Transverse colon (tissue), 4 donors: Measurements from ENCODE around the gene SCLY. TPM values are rescaled to one million over a fixed set of nuclear protein-coding genes. Genes with fewer than 3 reads are reported as not detected.

Experiments used
- DNase-seq: peaks from one replicate; pipeline ENCODE4 v3.0.0-alpha.2; 2019
- H3K27ac ChIP-seq, 4 donors: fragments of 200-600 bp; sonication (generic); 2 replicates each; pipeline ENCODE4 v1.5.1; 2016 to 2018; ENCODE audit warnings: inconsistent platforms in 4 of 4
- H3K27me3 ChIP-seq: fragments of 200-600 bp; sonication (generic); 2 replicates; pipeline ENCODE4 v1.5.1; 2017; ENCODE audit warnings: inconsistent platforms
- H3K36me3 ChIP-seq, 4 donors: fragments of 200-600 bp; sonication (generic); 2 replicates each; pipeline ENCODE4 v1.5.1; 2017 to 2019; ENCODE audit warnings: inconsistent platforms in 4 of 4
- H3K4me1 ChIP-seq, 4 donors: fragments of 200-600 bp; sonication (generic); 2 replicates each; pipeline ENCODE4 v1.5.1; 2017 to 2020; ENCODE audit warnings: inconsistent platforms in 4 of 4
- H3K4me3 ChIP-seq, 4 donors: fragments of 200-600 bp; sonication (generic); 1 replicate in 1 of 4; 2 replicates in 3 of 4; pipeline versions ENCODE4 v1.5.1 to v1.6.1; 2017 to 2019; ENCODE audit warnings: inconsistent platforms in 4 of 4
- H3K9me3 ChIP-seq, 2 donors: fragments of 200-600 bp; sonication (generic); 2 replicates each; pipeline ENCODE4 v1.5.1; 2017 to 2019; ENCODE audit warnings: inconsistent platforms in 2 of 2
- CTCF ChIP-seq, 5 experiments: fragments of 200-600 bp in 3 of 5; fragments of 450-650 bp in 2 of 5; sonication (generic) in 3 of 5; IDR thresholded peaks; 1 replicate in 2 of 5; 2 replicates in 3 of 5; pipeline ENCODE4 v1.5.1; 2016 to 2017; ENCODE audit warnings: antibody characterized with exemption in 5 of 5, inconsistent platforms in 3 of 5, mild to moderate bottlenecking in 2 of 5, moderate library complexity in 1 of 5
- EP300 ChIP-seq: sonication (generic); formaldehyde crosslinking; IDR thresholded peaks from one replicate; pipeline ENCODE4 v1.6.1; 2017; ENCODE audit warnings: antibody characterized with exemption, low read depth
- POLR2A ChIP-seq: fragments of 450-650 bp; IDR thresholded peaks from one replicate; pipeline ENCODE4 v1.6.1; 2016; ENCODE audit warnings: antibody characterized with exemption, mild to moderate bottlenecking, moderate library complexity
- POLR2AphosphoS5 ChIP-seq, 3 donors: sonication (generic); formaldehyde crosslinking; IDR thresholded peaks; one replicate each; pipeline ENCODE4 v1.6.1; 2016; ENCODE audit warnings: antibody characterized with exemption in 3 of 3
- WGBS, 2 donors: methylation state at CpG; one replicate each; pipeline ENCODE4 v1.1.5; 2018; ENCODE audit warnings: low coverage in 1 of 2; 5-methylcytosine and 5-hydroxymethylcytosine counted together
- in situ Hi-C, 4 donors: fragments of 200-750 bp; cut with MboI; loops; one replicate each; pipeline versions ENCODE4 v1.15.0 to v1.15.1; 2017; ENCODE audit warnings: low sequenced_read_pairs in 3 of 4, low pct_ligation_motif_present in 1 of 4, low pct_unique_long_range_greater_than_20kb in 1 of 4
- intact Hi-C: fragments of 100-400 bp; cut with DNase I; formaldehyde crosslinking; loops from one replicate; pipeline ENCODE4 v1.15.1; 2023; ENCODE audit warnings: low total_unique reads
- small RNA-seq, 4 donors: library from RNA; depleted of rRNA; stranded (forward); fragments of <200 nt; gene quantifications; one replicate each; pipeline ENCODE3, GENCODE V24; 2016
- total RNA-seq, 4 donors: library from RNA; depleted of rRNA; stranded (reverse); fragments of >200 nt; gene quantifications; one replicate each; pipeline ENCODE4 v1.1.0, GENCODE V29; 2016

The SCLY gene
- total RNA-seq, 4 donors from 2014 or later = 9.4 to 24.3 (median 11.1) TPM

GRCh38 chr2:238146884-238147544, 86.2 kb downstream of the SCLY start:
- Histone ChIP-seq H3K36me3 (no peaks in the 10 kb centered on the region), H3K4me3 (no peak overlapping the region), H3K9me3 (no peaks in the 10 kb centered on the region), H3K4me1 (peaks cover 5 to 19% (median 18%) of the 10 kb centered on the region in 4 donors), H3K27ac (no peak overlapping the region), H3K27me3 (peaks cover 5% of the 10 kb centered on the region)
- DNase-seq = no peak
- in situ Hi-C loops = no loop called here
- intact Hi-C loops = loop anchor here (10.0 kb wide), 1 partner anchor 292 kb away; the partner anchor contains the start of gene RAMP1
- TF ChIP-seq POLR2A (no peak), POLR2AphosphoS5 (IDR thresholded peaks at IDR 0.05) (no peak), EP300 (no peak), CTCF (IDR thresholded peaks at IDR 0.05) (no peak)
- 76 to 84% methylated on average over 4 to 13 of the region's 13 CpGs for WGBS, 2 donors

- Histone ChIP-seq H3K9me3 (no peaks in the 10 kb centered on the region), H3K27ac (no peak overlapping the region), H3K36me3 (no peaks in the 10 kb centered on the region), H3K4me3 (no peak overlapping the region), H3K4me1 (no peaks in the 10 kb centered on the region), H3K27me3 (no peaks in the 10 kb centered on the region)
- TF ChIP-seq EP300 (no peak), CTCF (IDR thresholded peaks at IDR 0.05) (no peak)
- in situ Hi-C loops = no loop called here
- no peak for DNase-seq
- intact Hi-C loops = loop anchor here (10.0 kb wide), 1 partner anchor 294 kb away; the partner anchor contains the start of gene RAMP1
- 88 to 100% methylated on average over 1 to 14 of the region's 15 CpGs for WGBS, 2 donors
These were observed 88.2 kb downstream of the SCLY start for GRCh38 chr2:238148981-238149380.

Small RNAs within 50 kb of the gene (small RNA-seq; reads per million reads assigned to genes)
- gene RNU6-1333P = 0 reads per million in 4 donors

Other genes starting within 250 kb of the SCLY start
- gene RAMP1, start 201.4 kb upstream of the SCLY start, total RNA-seq = 100 to 1,000 TPM in 2 of 4 donors, 10 to 100 TPM in 2; 47.5 to 158 (median 95.7) TPM
- 10 to 100 TPM; 66.8 to 79.4 (median 70.5) TPM for gene UBE2F, start 94.0 kb upstream of the SCLY start, total RNA-seq
- 1 to 10 TPM in 2 of 4 donors, under 1 TPM in 2; 0.14 to 4.4 (median 0.72) TPM for gene ESPNL, start 39.3 kb downstream of the SCLY start, total RNA-seq
- gene KLHL30, start 77.7 kb downstream of the SCLY start, total RNA-seq = 1 to 10 TPM in 1 of 4 donors, under 1 TPM in 1, not detected in 2; 0.14 to 5.6 TPM
- under 1 TPM in 1 of 4 donors, not detected in 3; 0.41 TPM for gene ERFE, start 98.0 kb downstream of the SCLY start, total RNA-seq
- 10 to 100 TPM; 16.3 to 40.0 (median 32.1) TPM for gene ILKAP, start 142.7 kb downstream of the SCLY start, total RNA-seq
- 10 to 100 TPM; 15.0 to 94.5 (median 31.7) TPM for gene HES6, start 179.0 kb downstream of the SCLY start, total RNA-seq
- 10 to 100 TPM; 19.1 to 67.3 (median 32.3) TPM for gene PER2, start 227.6 kb downstream of the SCLY start, total RNA-seq